DLD1 (cell line): ENCODE measurements around the gene C17orf100.
"Not testable (repeated sequence)": the region's sequence is repeated elsewhere in the genome, so short reads cannot be mapped to it uniquely, and the experiment has no call there.

Experiments
- in situ Hi-C: cut with HindIII; loops from 2 replicates; pipeline ENCODE4 v1.10.0; 2017; ENCODE audit warnings: low sequenced_read_pairs

The C17orf100 gene

GRCh38 chr17:6640536-6641246 is 10.9 kb upstream of the C17orf100 start, which contains the start of the genes KIAA0753 and TXNDC17:
Gene KIAA0753 (minus strand): TSS chr17:6640711. CDS start chr17:6635103, 5,608 bp downstream.
Gene TXNDC17 (plus strand): TSS chr17:6641060. CDS start chr17:6641083, 23 bp downstream.
- in situ Hi-C loops = no loop called here

DNA sequence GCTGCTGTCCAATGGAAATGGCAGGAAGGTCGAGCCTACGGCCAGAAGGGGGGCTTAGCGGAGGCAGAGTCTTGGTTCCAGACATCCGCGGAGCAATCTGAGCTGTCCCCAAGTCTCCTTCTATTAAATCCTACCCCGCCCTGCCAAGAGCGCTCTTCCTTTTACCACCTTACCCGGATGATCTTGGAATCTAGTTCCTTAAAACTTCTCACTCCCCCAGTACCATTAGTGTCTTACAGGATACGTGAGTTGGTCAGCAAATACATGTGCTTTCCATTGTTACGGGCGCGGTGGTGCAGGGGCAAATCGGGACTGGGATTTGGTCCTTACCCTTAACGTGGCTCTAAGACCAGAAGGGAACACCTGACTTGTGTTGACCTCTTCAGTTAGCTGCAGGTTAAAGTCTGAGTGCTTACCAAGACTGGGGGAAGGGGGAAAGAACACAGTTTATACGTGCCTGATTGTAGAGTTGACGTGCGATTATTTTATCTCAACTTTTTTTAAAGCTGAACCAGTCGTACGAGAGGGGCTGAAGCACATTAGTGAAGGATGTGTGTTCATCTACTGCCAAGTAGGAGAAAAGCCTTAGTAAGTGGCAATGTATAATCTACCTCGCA is 10.2 kb upstream of the C17orf100 start:
- in situ Hi-C loops = no loop called here

DNA sequence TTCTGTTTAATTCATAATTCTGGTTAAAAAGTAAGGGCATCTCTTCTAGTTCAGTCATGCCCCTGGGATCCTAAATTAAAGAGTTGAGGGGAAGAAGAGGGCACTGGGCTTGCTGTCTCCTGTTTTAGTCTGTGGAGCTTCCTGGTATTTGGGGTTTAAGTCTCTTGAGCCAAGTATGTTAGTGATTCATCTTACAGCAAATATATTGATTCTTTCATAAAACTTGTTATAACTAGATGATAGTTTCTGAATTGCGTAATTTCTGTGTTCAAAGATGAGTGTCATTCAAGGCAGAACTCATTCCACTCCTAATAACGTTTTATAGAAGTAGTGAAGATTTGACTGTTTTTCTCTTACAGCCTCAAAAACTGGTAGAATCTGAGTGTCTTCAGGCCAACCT is 9.0 kb upstream of the C17orf100 start:
- in situ Hi-C loops = no loop called here

DNA sequence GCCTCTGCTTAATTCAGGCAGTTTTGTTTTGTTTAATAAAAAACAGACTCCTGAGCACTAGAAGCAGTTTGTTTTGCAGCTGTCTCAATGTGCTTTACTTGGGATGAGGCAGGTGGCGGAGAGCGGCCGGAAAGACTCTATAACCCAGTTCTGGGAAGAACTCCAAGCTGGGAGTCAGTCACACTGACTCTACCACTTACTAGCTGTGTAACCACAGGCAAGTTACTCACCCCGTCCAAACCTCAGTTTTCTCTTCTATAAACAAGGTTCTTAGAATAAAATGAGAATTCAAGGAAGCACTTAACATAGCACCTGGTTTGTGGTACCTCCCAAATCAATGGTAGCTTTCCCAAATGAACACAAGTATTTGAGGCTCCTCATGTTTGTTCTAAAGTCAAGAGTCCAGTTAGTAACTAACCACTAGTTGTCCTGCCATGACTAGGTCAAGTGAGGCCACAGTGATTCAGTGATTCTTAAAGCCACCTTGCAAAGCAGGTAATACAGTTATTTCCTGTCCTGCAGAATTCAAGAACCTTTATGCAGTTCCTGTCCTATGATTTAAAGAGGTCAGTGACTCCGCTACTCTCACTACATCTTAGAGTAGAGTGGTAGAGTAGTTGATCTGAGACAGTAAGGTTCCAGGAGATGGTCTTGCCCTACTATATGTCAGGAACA is 8.0 kb upstream of the C17orf100 start:
- in situ Hi-C loops = no loop called here

- in situ Hi-C loops = no loop called here
Observed at GRCh38 chr17:6648181-6648580, 3.4 kb upstream of the C17orf100 start.

- in situ Hi-C loops = no loop called here
Observed at GRCh38 chr17:6651919-6652452, 424 bp downstream of the C17orf100 start.

- in situ Hi-C loops = no loop called here
Observed at GRCh38 chr17:6654841-6655731, 3.5 kb downstream of the C17orf100 start.

GRCh38 chr17:6655732-6656361 is 4.3 kb downstream of the C17orf100 start:
- in situ Hi-C loops = not testable (repeated sequence)

DNA sequence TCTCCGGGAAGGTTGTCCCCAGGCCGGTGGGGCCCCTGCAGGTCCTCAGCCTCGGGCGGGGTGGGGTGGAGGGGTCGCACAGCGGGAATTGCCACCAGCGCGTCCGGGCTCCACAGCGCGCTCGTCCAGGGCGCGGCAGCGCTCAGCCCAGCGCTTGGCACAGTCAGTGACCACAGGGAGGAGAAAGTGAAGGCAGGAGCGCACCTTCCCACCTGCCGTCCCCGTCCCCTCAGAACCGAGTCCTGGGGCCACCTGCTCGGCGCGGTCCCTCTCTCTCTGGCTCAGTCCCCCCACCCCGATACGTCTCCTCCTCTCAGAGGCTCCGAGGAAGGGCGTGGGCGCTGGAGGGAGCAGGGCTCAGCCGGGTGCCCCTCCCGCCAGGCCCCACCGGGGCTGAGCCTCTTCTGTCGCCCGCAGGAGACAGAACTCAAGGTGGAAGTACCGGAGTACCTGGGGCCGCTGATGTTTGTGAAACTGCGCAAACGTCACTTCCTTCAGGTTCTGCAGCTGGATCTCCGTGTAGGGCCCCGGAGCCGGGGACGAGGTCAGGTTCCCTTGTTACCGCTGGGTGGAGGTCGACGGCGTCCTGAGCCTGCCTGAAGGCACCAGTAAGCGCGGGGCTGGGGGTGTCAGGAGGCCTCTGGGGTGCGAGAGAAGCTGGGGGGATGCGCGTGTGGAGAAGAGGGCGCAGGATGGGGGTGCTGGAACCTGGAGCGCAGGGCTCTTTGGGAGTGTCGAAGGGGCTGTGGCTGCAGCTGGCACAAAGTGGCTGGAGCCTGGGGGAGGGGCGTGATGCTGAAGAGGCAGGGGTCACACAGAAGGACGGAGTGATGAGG is 5.5 kb downstream of the C17orf100 start:
- in situ Hi-C loops = not testable (repeated sequence)

- in situ Hi-C loops = no loop called here
Observed at GRCh38 chr17:6657633-6658287, 6.2 kb downstream of the C17orf100 start.

- in situ Hi-C loops = not testable (repeated sequence)
Observed at GRCh38 chr17:6658411-6658810, 6.8 kb downstream of the C17orf100 start.

GRCh38 chr17:6660101-6660500 is 8.5 kb downstream of the C17orf100 start:
- in situ Hi-C loops = no loop called here

DNA sequence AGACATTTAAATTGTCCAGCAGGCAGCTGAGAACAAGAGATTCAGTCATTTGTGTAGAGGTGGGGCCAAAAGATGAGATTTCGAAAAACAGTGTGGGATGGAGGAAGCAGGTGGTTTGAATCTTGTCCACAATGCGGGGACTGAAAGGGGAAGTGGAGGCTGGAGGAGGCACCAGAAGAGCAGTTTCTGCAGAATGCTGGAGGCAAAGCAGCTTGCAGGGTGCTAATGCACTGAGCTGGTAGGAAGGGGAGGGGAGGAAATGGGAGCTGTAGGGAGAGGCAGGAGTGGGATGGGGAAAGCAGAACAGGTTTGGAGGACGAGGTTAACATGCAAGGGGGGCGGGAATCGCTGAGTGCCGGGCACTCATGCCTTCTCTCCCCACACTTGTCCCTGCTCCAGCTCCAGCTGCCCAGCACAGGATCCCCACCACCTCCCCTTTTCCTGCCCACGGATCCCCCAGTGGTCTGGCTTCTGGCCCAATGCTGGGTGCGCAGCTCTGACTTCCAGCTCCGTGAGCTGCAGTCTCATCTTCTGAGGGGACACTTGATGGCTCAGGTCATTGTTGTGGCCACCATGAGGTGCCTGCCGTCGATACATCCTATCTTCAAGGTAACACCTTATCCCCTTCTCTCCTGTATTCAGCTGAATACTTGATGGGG is 9.4 kb downstream of the C17orf100 start:
- in situ Hi-C loops = no loop called here

GRCh38 chr17:6661464-6661848 is 9.9 kb downstream of the C17orf100 start:
- in situ Hi-C loops = no loop called here

DNA sequence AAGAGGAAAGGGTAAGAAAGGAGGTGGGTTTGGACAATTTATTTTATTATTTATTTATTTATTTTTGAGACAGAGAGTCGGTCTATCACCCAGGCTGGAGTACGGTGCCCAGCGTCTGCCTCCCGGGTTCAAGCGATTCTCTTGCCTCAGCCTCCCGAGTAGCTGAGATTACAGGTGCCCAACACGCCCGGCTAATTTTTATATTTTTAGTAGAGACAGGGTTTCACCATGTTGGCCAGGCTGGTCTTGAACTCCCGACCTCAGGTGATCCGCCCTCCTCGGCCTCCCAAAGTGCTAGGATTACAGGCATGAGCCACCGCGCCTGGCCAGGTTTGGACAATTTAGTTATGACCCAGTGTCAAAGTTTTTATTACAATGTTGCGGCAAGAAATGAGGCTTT is 11.6 kb downstream of the C17orf100 start:
- in situ Hi-C loops = not testable (repeated sequence)

GRCh38 chr17:6666077-6666521 is 14.5 kb downstream of the C17orf100 start:
- in situ Hi-C loops = no loop called here

GRCh38 chr17:6666557-6666956 is 15.0 kb downstream of the C17orf100 start:
- in situ Hi-C loops = no loop called here

GRCh38 chr17:6667516-6667915 is 16.0 kb downstream of the C17orf100 start:
- in situ Hi-C loops = no loop called here
